HG03378 (cell line): ENCODE measurements around the gene ATP12A.
A peak's percentile ranks its signal among the peaks of the same experiment; 100 is the strongest.

ENCODE experiments used
- ATAC-seq: cut with Tn5 transposase; IDR thresholded peaks from one replicate; pipeline ENCODE4 v1.9.1; 2021; ENCODE audit warnings: mild to moderate bottlenecking, moderate library complexity; ENCODE audit not compliant: unreplicated experiment

The ATP12A gene

DNA sequence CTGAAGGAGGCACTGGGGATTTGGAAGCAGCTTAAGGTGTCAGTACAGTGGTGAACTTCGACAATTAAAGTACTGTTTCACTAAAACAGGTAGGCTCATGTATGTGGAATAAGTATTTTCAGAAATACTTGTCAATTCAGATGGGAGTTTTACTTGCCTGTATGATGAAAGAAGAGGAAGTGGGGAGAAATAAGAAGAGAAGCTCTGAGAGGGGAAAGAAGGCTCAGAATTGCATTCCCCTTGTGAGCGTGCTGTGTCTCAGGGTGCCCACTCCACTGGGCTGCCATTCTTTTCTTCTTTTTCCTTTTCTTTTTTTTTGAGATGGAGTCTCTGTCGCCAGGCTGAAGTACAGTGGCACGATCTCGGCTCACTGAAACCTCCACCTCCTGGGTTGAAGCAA, 45.2 kb downstream of the ATP12A start:
- ATAC-seq: no peak

DNA sequence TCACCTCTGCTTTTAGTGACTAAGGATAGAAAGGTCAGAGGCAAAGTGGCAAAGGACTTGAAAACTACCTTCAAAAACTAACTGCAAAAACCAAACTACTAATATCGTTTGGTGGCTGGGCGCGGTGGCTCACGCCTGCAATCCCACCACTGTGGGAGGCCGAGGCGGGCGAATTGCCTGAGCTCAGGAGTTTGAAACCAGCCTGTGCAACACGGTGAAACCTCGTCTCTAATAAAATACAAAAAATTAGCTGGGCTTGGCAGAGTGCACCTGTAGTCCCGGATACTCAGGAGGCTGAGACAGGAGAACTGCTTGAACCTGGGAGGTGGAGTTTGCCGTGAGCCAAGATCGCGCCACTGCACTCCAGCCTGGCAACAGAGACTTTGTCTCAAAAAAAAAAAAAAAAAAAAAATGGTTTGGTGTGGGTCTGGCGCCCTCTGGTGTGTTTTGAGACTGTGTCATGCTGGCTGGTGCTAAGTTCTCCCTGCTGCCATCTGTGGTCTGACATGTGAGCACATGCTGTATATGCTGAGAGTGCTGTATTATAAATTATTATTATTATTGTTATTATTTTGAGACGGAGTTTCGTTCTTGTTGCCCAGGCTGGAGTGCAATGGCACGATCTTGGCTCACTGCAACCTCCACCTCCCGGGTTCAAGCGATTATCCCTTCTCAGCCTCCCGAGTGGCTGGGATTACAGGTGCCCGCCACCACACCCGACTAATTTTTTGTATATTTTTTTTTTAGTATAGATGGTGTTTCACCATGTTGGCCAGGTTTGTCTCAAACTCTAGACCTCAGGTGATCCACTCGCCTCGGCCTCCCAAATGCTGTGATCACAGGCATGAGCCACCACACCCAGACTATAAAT, 47.8 kb downstream of the ATP12A start:
- ATAC-seq: peak; percentile 84

DNA sequence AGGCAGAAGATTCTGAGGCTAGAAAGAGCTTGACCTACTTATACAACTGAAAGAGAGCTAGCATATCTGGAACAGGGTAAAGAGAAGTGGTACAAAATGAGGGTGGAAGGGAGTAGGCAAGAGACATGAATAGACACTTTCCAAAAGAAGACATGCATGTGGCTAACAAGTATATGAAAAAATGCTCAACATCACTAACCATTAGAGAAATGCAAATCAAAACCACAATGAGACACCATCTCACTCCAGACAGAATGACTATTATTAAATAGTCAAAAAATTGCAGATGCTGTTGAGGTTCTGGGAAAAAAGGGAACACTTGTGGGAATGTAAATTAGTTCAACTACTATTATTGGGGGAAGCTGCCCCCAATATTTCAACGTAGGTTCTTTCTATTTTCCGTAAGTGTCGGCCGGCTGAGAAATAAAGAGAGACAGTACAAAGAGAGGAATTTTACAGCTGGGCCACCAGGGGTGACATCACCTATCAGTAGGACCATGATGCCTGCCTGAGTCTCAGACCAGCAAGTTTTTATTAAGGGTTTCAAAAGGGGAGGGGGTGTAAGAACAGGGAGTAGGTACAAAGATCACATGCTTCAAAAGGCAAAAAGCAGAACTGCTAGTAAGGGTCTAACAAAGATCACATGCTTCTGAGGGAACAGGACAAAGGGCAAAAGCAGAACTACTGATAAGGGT, 50.8 kb downstream of the ATP12A start:
- peak; percentile 76 for ATAC-seq

DNA sequence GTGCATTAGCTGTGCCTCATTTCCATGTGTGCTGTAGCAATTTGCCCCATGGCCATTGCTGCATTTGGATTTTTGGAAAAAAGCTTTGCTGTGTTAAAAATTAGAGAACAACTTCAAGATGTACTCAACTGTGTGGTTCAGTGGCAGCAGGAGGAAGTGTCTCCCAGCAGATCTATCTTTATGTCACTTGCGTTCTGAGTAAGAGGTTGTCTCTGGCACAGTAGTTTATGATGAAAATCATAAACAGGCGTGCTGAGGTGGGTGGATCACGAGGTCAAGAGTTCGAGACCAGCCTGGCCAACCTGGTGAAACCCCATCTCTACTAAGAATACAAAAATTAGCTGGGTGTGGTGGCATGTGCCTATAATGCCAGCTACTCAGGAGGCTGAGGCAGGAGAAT, 54.7 kb downstream of the ATP12A start:
- no peak for ATAC-seq

DNA sequence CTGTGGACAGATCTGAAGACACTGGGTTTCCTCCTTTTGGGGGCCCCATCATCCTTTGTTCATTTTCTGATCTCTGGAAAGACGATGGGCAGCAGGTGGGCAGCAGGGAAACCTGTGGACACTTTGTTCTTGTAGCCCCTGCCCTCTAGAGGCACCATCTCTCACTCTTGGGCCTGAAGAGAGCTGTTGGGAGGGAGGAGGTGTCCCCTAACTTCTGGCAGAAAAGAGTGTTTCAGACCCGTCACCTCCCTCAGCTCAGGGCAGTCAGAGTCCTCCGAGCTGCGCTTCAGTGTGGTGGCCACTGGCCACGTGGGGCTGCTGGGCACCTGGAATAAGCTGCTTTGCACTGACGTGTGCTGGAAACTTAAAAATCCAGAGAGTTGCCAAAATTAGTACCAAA, 56.8 kb downstream of the ATP12A start:
- ATAC-seq: no peak

DNA sequence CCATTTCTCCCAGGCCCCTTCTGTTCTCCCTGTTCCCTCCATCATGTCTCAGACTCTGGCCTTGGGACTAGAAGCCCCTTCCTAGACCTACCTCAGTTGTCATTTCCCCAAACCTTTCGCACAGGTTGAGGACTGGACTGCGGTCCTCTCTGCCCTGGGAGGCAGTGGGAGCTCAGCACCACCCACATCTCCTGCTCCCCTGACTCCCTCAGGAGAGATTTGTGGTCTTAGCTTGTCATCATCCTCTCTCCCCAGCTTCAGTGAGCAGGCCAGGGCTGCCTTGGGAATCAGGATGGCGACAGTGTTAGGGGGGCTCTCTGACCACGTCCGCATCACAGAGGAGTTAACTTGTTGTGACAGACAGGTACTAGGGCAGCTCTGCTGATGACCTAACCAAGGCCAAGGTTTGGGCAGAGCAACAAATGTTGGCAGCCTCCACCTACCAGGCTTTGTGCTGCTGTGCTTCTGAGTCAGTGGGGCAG, 58.2 kb downstream of the ATP12A start:
- ATAC-seq: no peak

DNA sequence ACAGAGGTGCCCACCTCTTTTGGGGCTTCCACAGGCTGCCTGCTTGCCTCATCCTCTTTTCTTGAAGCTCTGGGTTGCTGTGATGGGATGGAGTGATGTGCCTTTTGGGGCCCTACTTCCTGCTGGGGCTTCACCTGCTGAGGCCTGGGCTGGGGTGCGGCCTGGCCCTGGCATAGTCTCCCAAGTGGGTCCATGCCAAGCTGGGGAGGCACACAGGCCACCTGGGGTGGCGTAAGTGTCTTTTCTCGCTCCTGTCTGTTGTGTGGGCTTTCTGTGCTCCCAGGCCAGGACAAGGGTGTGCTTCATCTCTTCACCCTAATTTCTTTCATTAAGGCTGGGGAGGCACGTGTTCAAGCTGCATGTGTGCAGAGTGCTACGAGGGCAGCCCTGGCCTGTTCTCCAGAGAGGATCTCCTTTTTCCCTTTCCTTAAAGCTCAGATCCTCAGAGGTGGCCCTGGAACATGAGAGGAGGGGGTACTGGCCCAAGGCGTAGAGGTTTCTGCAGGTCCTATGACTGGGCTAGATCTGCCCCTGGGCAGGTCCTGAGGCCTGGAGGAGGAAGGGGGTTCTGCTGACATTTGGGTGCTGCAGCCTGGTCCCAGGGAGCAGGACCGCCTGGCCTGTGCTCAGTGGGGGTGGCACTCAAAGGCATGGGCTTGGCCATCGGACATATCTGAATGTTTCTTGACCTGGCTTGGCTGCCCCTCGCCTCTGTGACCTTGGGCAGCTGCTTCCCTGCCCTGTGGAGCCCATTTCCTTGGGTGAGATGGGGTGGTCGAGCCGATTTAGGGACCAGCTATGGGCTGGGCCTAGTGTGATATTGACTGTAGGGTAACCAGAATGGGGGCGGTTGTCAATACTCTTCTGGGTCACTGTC, 60.0 kb downstream of the ATP12A start:
- no peak for ATAC-seq

DNA sequence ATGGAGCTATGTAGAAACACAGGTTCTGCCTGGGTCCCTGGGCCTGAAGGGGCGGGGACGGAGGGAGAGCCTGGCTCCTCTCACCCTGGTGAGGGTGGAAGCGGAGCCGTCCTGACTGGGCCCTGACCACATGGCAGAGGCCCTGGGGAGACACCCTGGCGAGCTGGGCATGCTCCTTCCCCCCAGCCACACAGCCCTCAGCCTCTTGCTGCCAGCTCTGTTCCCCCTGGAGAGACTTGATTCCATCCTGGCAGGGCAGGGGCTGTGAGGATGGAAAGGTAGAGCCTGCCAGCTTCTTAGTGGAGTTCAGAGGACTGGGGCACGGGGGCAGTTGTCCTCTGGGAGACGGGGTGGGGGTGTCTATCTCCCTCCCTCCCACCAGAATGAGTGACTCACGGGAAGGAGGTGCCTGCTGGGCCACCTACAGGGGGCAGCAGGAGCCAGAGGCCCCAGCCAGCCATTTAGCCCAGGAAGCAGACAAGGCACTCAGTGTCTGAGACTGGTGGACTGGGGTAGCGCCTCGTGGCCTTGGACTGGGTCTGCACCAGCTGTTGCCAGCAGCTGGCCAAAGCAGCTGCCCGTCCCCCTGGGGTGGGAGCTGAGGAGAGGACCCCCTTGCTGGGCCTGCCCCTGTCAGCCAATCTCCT, 60.9 kb downstream of the ATP12A start:
- no peak for ATAC-seq

DNA sequence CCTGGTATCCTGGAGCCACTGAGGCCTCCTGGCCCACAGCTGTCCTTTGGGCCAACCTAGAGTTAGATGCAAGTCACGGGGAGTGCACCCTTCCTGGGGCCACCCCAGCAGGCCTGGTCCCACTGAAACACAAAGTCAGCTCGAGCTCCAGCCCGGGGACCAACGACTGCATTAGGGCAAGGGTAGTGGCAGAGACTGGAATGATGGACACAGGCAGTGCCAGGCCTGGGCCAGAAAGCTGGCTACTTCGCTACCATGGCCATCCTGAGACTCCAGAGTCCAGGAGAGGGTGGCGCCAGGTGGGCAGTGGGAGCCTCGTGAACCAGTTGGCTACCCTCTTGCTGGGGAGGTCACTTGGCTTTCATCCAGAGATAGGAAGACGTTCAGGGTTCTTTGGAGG, 61.6 kb downstream of the ATP12A start:
- ATAC-seq: no peak

DNA sequence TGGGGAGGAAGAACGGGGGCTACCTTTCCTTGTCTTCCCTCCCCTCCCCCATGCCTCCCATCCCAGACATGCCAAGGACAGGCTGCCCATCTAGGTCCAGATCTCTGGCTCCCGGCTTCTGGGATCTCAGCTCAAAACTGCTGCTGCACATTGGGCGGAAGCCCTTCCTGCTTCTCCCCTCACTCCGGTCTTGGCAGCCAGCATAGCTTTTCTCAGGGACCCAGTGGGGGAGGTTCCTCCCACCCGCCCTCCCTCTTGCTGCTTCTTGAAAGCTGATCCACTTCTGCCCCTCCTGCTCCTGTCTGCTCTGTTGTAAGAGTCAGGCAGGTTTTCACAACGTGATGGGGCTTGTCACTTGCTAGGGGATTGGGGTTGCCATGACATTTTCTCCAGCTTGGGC, 62.1 kb downstream of the ATP12A start:
- ATAC-seq: no peak

DNA sequence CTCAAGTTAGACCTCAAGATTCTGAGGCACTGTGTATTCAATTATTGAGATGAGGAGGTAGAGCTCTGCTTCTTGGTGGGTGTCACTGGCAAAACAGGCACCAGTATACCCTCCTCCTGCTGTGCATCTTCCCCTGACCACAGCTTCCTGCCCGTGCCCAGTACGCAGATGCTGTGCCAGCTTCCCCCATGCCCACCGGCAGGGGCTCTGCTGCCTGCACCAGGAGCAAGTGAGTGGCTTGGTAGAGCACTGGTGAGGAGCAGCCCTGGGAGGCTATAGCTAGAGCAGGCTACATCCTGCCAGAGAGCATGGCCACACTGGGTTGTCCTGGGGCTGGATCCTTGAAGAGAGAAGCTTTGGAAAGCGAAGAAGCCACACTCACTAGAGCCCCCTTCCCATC, 62.8 kb downstream of the ATP12A start:
- no peak for ATAC-seq

DNA sequence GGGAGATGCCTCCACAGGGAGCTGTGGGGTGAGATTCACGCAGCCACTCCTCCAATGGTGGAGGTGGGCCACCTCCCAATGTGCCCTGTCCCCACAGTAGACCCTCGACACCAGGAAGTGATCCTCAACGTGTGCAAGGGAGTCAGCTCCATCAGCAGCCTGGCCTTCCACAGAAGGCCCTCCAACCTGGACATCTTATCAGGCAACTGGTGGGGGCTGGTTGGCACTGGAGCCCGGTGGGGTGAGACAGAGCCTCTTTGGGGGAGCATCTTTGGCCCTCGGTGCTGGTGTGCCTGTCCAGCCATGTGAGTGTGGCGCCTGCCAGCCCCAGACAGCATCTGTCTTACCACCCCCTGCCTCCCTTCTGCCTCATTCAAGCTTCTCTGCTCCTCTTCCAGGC, 64.0 kb downstream of the ATP12A start:
- ATAC-seq: no peak

DNA sequence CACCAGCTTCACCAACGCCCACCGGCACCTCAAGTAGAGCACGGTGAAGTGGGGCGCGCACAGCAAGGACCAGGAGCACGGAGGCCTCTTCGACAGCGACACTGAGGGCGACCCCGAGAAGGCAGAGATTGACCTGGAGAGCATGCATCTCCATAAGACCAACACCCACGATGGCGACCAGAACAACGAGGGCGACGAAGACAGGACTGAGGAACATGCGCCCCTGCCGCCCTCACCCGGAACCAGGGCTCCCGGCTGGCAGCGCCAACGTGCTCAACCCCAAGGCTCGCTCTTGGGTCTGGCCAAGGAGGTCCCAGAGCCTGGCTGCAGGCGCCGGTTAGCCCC, 65.3 kb downstream of the ATP12A start:
- ATAC-seq: no peak

DNA sequence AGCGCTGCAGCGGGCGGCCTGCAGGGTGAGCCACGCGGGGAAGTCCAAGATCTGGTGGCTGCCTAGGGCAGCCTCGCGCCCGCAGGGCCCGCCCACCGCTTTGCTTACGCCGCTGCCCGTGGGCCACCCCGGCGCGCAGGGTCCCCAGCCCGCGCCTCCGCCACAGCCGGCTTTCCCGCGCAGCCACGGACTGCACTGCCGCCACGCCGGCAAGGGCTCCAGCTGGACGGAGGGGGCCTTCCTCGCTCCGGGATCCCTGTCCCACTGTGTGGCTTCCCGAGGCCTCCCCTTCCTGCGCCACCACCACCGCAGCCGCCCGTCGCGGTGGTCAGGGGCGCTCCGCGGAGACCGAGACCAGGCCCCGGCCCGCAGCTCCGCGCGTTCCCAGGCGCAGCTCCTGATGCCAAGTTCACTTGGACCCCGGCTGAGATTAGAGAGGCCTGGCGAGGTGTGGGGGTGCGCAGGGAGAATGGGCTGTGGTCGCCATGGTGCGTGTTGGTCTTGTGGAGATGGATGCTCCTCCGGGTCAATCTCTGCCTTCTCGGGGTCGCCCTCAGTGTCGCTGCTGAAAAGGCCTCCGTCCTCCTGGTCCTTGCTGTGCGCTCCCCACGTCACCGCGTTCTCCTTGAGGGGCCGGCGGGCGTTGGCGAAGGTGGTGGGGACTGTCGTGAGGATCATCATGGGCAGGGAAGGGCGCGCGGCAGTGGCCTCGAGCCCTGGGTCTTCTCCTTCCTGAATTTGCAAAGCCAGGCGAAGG, 65.8 kb downstream of the ATP12A start:
- ATAC-seq: no peak

DNA sequence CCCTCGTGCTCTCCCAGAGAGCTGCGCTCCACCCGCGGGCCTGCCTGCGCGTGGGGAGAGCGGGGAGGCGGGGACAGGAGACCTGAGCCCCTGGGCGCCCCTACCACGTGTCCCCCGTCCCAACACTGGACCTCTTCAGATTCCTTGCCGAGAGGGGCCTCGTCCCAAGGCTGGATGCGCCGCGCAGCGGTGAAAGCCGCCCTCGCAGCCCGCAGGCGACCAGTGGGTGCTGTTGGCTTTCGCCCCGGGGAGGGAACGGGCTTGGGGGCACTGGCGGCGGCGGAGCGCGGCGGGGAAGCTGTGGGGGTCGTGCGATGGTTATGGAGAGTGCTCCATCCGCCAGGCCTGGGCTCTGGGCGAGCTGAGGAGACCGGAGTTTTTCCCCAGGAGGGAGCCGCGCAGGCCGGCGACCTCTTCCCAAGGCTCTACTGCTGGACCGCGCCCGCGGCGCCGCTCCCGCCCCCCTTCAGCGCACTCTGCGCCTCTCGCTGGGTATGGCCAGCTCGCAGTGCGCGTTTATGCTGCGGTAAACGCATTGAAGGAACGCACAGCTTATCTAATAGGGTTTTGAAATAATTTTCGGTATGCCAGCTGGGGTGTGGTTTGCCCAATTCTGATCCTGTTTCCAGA, 66.5 kb downstream of the ATP12A start:
- ATAC-seq: no peak

DNA sequence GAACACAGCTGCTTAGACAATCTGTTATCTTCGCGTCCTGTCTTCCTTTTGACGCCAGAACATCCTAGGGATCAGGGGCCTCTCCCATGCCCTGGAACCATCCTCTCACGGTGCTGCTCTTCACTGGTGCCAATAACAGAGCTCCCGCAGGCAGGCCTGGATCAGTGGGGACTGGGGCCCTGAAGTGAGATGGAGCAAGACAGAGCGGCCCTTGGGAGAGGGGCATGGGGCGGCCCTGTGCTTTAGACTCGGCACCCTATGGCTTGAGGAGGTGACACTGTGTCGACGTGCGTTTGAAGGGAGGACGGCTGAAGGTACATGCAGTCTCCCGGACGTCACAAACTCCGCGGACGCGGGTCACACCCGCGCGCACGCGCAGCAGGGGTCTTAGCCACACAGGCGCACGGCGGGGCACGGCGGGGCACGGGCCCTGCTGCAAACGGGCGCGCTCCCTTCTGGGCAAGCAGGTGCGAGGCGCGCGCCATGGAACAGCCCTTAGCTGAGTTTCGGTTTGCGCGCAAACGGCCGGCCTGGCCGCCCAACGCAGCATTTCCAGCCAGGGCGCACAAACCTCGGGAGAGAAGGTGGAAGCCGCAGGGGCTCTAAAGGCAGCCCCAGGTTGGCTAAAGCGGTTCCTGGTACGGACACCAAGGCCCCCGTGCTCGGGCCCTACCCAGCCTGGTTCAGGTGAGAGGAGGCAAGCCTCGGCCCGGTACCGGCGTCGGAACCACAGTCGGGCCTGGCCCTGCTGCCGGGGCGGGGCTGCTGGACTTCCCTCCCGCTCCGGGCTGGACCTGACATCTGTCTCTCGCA, 67.2 kb downstream of the ATP12A start:
- no peak for ATAC-seq

DNA sequence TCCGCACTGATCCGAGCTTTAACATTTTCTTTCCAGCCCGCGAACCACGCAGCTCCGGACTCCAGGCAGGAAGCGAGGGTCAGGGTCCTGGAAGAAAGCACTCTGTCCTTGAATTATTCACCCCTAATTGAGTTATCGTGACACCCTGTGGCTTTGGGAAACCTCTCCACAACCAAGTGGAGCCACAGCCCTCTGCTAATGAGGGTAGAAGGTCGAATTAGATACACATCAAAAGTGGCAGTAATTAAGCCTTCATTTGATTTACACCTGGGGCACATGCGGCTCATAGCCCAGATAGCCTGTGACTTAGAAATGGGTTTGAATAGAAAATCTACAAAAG, 67.8 kb downstream of the ATP12A start:
- ATAC-seq: no peak

DNA sequence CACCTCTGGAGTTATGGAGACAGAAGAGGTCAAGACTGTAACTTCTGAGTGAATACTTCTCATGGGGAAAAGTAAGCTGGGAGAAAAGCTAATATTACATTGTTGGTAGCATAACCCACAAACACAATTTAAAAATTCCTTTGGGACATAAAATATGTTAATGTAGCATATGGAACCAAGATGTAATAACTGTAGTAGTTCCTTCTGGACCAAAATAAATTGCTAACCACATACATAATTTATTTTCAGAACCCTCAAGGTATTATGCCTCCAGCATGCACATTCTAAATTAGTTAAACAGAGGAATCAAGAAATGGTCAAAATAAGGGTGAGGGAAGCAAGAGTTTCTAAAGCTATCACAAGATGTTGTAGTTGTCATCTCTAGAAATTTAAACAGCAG, 79.0 kb downstream of the ATP12A start:
- no peak for ATAC-seq
